Measurements from ENCODE around the gene SNTG2.

SNTG2 gene

DNA sequence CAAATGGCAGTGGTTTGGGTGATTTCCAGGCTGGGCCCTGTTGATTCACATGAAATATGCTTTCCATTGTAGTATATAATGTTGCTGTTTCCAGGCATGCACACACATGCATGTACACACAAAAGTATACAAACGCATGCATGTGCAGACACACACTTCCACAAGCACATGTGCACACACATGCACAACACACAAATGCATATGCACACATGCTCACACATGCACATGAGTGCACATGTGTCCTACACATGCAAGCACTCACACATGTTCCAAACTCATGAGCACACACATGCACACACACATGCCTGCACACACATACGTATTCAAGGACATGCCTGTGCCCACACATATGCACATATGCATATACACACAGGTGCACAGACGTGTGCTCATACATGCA lies 30.6 kb downstream of the SNTG2 start:
- no peak for TF ChIP-seq CTCF (IDR thresholded peaks at IDR 0.05; ENCODE audit: low read depth, low read length, missing control alignments)
- no peak for DNase-seq (ENCODE audit: low read depth)
- in situ Hi-C loops (cut with HindIII; ENCODE audit: low sequenced_read_pairs): no loop called here
- H3K4me3 ChIP-seq (ENCODE audit: low read depth, low read length): no peak overlapping the region

DNA sequence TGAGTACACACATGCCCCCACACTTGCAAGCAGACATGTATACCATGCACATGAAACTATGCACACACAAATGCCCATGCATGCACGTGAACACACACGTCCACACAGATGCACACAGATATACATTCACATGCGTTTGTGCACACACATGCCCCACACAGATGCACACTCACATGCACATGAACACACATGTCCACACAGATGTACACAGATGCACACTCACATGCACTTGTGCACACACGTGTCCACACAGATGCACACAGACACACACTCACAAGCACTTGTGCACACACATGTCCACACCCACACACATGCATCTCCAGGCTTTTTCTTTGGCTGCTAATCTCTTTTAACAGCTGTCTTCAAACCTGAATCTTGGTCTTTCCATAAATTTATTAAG lies 31.1 kb downstream of the SNTG2 start:
- TF ChIP-seq CTCF (IDR thresholded peaks at IDR 0.05; ENCODE audit: low read depth, low read length, missing control alignments): no peak
- in situ Hi-C loops (cut with HindIII; ENCODE audit: low sequenced_read_pairs): no loop called here
- no peak overlapping the region for H3K4me3 ChIP-seq (ENCODE audit: low read depth, low read length)
- no peak for DNase-seq (ENCODE audit: low read depth)

GRCh38 chr2:985317-985898 lies 34.8 kb downstream of the SNTG2 start:
- TF ChIP-seq CTCF (IDR thresholded peaks at IDR 0.05; ENCODE audit: low read depth, low read length, missing control alignments): no peak
- H3K4me3 ChIP-seq (ENCODE audit: low read depth, low read length): no peak overlapping the region
- in situ Hi-C loops (cut with HindIII; ENCODE audit: low sequenced_read_pairs): no loop called here
- no peak for DNase-seq (ENCODE audit: low read depth)

DNA sequence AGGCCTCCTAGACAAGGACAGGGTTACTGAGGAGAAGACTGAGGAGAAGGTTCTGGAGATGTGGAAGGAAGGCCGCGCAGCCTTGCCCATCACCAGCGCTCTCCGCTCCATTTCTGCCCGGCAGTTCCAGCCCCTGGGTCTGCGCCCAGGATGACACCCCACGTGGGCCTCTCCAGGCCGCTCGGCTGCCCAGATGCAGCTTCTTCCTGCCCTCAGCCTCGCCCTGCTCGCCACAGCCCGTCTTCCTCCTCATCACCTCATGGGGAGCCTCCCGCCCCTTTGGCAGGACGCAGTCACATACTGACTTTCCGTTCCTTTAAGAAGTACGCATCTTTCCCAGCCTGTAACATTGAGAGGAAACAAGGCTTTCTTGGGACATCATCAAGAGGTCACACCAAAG lies 37.1 kb downstream of the SNTG2 start:
- no peak for DNase-seq (ENCODE audit: low read depth)
- in situ Hi-C loops (cut with HindIII; ENCODE audit: low sequenced_read_pairs): no loop called here
- TF ChIP-seq CTCF (IDR thresholded peaks at IDR 0.05; ENCODE audit: low read depth, low read length, missing control alignments): no peak
- no peak overlapping the region for H3K4me3 ChIP-seq (ENCODE audit: low read depth, low read length)

GRCh38 chr2:989781-990467 lies 39.3 kb downstream of the SNTG2 start:
- TF ChIP-seq CTCF (IDR thresholded peaks at IDR 0.05; ENCODE audit: low read depth, low read length, missing control alignments): no peak
- in situ Hi-C loops (cut with HindIII; ENCODE audit: low sequenced_read_pairs): no loop called here
- no peak overlapping the region for H3K4me3 ChIP-seq (ENCODE audit: low read depth, low read length)
- DNase-seq (ENCODE audit: low read depth): no peak

DNA sequence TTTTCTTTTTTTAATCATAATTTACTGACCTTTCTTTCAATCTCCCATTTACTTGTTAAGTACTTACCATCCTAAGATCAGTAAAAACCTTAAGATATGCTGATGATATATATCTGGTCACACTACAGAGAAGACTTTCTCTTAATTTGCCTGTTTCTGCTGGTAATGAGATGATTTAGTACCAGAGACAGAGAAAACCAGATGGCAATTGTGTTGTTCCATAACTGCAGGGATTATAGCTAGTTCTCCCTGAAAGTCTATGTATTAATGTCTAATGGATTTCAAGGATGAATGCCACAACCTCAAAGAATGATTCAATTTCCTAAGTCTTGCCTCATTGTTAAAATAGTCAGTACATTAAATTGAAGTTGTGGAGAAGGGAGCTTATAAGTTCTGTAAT lies 40.3 kb downstream of the SNTG2 start:
- H3K4me3 ChIP-seq (ENCODE audit: low read depth, low read length): no peak overlapping the region
- no peak for TF ChIP-seq CTCF (IDR thresholded peaks at IDR 0.05; ENCODE audit: low read depth, low read length, missing control alignments)
- in situ Hi-C loops (cut with HindIII; ENCODE audit: low sequenced_read_pairs): no loop called here
- DNase-seq (ENCODE audit: low read depth): no peak

All from astrocyte of the cerebellum (primary cell).